Measurements from ENCODE around the gene KANK4. TPM values are rescaled to one million over a fixed set of nuclear protein-coding genes. Genes with fewer than 3 reads are reported as not detected.

Gene KANK4
- total RNA-seq, 6 donors from 2014 or later, result 0.63 to 9.8 (median 3.7) TPM

DNA sequence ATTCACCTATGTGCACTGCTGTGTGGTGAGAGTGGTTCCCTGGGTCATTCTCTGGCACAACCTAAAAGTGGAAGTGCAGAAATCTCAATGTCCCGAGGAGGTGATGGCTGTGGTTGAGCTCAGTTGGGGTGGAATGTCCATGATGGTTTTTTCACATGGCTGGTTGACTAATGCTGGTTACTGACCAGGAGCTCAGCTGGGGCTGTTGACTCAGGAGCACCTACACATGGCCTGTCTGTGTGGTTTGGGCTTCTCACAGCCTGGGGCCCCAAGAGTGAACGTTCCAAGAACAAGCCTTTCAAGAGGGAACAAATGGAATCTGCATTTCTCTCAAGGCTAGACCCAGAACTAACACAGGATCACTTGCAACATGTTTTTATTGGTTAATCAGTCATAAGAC is 6.4 kb upstream of the KANK4 start:
- no peaks in the 10 kb centered on the region for H3K36me3 ChIP-seq
- H3K4me3 ChIP-seq, result no peak overlapping the region
- 50 to 61% methylated on average over 2 of the region's 2 CpGs for WGBS, 2 donors
- no peaks in the 10 kb centered on the region for H3K9me3 ChIP-seq
- no peak for ATAC-seq (ENCODE audit: low FRiP score in 2 of 2)
- H3K4me1 ChIP-seq, result no peaks in the 10 kb centered on the region
- no peaks in the 10 kb centered on the region for H3K27me3 ChIP-seq
- no peak for DNase-seq
- H3K27ac ChIP-seq, result peak overlapping the region in 3 of 4 donors; percentile 14 to 53 (median 19)
- TF ChIP-seq POLR2A (IDR thresholded peaks at IDR 0.05) (no peak), POLR2AphosphoS5 (IDR thresholded peaks at IDR 0.05) (no peak), EP300 (IDR thresholded peaks at IDR 0.05) (no peak)
- TF ChIP-seq, protein P1, sequence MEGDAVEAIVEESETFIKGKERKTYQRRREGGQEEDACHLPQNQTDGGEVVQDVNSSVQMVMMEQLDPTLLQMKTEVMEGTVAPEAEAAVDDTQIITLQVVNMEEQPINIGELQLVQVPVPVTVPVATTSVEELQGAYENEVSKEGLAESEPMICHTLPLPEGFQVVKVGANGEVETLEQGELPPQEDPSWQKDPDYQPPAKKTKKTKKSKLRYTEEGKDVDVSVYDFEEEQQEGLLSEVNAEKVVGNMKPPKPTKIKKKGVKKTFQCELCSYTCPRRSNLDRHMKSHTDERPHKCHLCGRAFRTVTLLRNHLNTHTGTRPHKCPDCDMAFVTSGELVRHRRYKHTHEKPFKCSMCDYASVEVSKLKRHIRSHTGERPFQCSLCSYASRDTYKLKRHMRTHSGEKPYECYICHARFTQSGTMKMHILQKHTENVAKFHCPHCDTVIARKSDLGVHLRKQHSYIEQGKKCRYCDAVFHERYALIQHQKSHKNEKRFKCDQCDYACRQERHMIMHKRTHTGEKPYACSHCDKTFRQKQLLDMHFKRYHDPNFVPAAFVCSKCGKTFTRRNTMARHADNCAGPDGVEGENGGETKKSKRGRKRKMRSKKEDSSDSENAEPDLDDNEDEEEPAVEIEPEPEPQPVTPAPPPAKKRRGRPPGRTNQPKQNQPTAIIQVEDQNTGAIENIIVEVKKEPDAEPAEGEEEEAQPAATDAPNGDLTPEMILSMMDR (IDR thresholded peaks at IDR 0.05), result no peak

DNA sequence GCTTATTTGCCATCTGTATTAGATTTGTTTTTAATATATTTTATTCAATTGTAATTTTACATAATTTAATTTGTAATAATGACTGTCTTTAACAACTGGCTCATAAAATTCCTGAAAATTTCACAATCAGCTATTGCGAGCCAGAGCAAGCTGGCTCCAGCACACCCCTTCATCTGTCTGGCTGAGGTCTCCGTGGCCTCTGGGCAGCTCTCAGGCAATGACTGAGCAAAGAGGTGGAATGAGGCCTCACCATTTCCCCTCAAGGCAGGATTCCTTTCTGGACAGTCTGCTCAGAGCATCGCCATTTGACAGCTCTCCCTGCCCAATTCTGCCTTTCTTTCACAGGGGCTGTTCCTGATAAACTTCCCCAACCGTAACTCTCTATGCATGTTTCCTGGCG is 5.8 kb upstream of the KANK4 start:
- TF ChIP-seq, protein P1 (IDR thresholded peaks at IDR 0.05), result no peak
- TF ChIP-seq EP300 (IDR thresholded peaks at IDR 0.05), result no peak
- peak; percentile 21 to 81 for ATAC-seq (ENCODE audit: low FRiP score in 2 of 2)
- H3K36me3 ChIP-seq, result no peaks in the 10 kb centered on the region
- H3K27me3 ChIP-seq, result no peaks in the 10 kb centered on the region
- no peak overlapping the region for H3K4me3 ChIP-seq
- no peaks in the 10 kb centered on the region for H3K4me1 ChIP-seq
- H3K27ac ChIP-seq, result peak overlapping the region in 3 of 4 donors; percentile 14 to 53 (median 19)
- H3K9me3 ChIP-seq, result no peaks in the 10 kb centered on the region
- WGBS, 2 donors, result 65 to 72% methylated on average over 5 of the region's 5 CpGs
- no peak for DNase-seq

DNA sequence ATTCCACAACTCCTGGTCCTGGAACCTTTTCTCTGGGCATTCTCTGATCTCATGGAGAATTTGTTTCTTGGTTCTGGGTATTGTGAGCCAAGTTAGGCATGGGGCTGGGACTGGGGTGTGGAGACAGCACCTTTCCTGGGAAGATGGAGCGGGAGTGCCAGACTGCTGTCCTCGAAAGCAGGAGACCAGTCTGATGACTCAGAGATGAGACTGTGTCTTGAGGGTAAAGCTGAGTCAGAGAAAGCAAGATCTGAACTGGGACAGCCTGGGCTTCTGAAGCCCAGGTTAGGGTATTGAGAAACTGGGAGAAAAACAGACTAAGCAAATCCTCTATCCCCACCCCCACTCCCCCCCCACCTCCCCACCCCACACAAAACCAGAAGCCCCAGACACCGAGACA is 2.2 kb upstream of the KANK4 start:
- H3K27ac ChIP-seq, result no peak overlapping the region
- ATAC-seq (ENCODE audit: low FRiP score in 2 of 2), result peak in 1 of 2 donors; percentile 75
- 70 to 79% methylated on average over 3 of the region's 3 CpGs for WGBS, 2 donors

DNA sequence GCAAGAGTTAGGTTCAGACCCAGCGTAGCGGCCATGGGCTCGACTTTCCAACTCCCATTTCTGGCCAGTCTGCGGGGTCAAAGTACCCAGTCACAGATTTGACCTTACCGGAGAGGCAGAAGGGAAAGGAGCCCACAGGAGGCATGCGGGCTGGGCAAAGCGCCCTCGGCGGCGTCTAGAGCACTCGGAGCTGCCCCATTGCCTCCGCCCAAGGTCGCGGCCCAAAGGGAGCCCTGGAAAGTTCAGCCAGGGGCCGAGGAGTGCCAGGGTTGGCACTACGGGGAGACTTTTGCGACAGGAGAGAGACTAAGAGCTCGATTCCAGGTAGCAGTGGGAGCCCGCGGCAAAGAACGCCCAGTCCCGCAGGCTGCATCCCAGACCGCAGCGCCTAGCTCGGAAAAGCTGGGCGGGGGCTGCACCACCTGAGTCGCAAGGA is 896 bp downstream of the KANK4 start:
- Histone ChIP-seq H3K36me3 (no peaks in the 10 kb centered on the region), H3K27ac (peak overlapping the region in 2 of 4 donors; percentile 24 to 48), H3K9me3 (no peaks in the 10 kb centered on the region), H3K4me1 (peaks cover 6 to 15% (median 8%) of the 10 kb centered on the region in 4 donors), H3K27me3 (peaks cover 0 to 12% (median 5%) of the 10 kb centered on the region in 4 donors), H3K4me3 (peak overlapping the region; percentile 14 to 53 (median 44))
- peak in 1 of 2 donors; percentile 2 for ATAC-seq (ENCODE audit: low FRiP score in 2 of 2)
- TF ChIP-seq EP300 (IDR thresholded peaks at IDR 0.05) (no peak), POLR2A (IDR thresholded peaks at IDR 0.05) (no peak), POLR2AphosphoS5 (IDR thresholded peaks at IDR 0.05) (no peak)
- TF ChIP-seq, protein P1 (IDR thresholded peaks at IDR 0.05), result no peak
- peak in 1 of 2 donors; percentile 75 for DNase-seq
- 45 to 87% methylated on average over 3 to 23 of the region's 27 CpGs for WGBS, 2 donors

More for the DNA sequence above, 2.2 kb upstream of the KANK4 start:
- no peak for DNase-seq
- H3K9me3 ChIP-seq, result no peaks in the 10 kb centered on the region
- no peaks in the 10 kb centered on the region for H3K36me3 ChIP-seq
- peaks cover 0 to 12% (median 5%) of the 10 kb centered on the region in 4 donors for H3K27me3 ChIP-seq
- peaks cover 6 to 15% (median 8%) of the 10 kb centered on the region in 4 donors for H3K4me1 ChIP-seq
- no peak overlapping the region for H3K4me3 ChIP-seq
- TF ChIP-seq POLR2A (IDR thresholded peaks at IDR 0.05), result no peak
- TF ChIP-seq EP300 (IDR thresholded peaks at IDR 0.05), result no peak
- TF ChIP-seq POLR2AphosphoS5 (IDR thresholded peaks at IDR 0.05), result no peak
- TF ChIP-seq, protein P1 (IDR thresholded peaks at IDR 0.05), result no peak
